Small intestine (tissue), 7 donors: ENCODE data around the gene FXYD5. TPM values are rescaled to one million over a fixed set of nuclear protein-coding genes. Genes with fewer than 3 reads are reported as not detected.
"Not testable (repeated sequence)": the region's sequence is repeated elsewhere in the genome, so short reads cannot be mapped to it uniquely, and the experiment has no call there.

Source experiments
- DNase-seq, 2 donors: peaks; one replicate each; pipeline versions ENCODE4 v3.0.0 to v3.0.0-alpha.2; 2013
- FAIRE-seq: peaks from 2 replicates; lab custom pipeline; 2012; peaks lifted over from hg19 to GRCh38; lab: Jason Lieb, UNC
- H3K27ac ChIP-seq, 3 donors: one replicate each; pipeline ENCODE4 v1.5.1; 2013; ENCODE audit warnings: low read length in 2 of 3, mild to moderate bottlenecking in 2 of 3, control low read depth in 1 of 3, inconsistent platforms in 1 of 3, low read depth in 1 of 3, moderate library complexity in 1 of 3
- H3K27me3 ChIP-seq, 3 donors: one replicate each; pipeline ENCODE4 v1.6.1; 2013; ENCODE audit warnings: low read length in 3 of 3, inconsistent platforms in 1 of 3; ENCODE audit not compliant: control insufficient read depth in 3 of 3, insufficient read depth in 3 of 3
- H3K36me3 ChIP-seq, 3 donors: one replicate each; pipeline ENCODE4 v1.6.1; 2013; ENCODE audit warnings: low read length in 3 of 3, inconsistent platforms in 1 of 3, low read depth in 1 of 3, mild to moderate bottlenecking in 1 of 3, moderate library complexity in 1 of 3; ENCODE audit not compliant: control insufficient read depth in 3 of 3, insufficient read depth in 2 of 3
- H3K4me1 ChIP-seq, 3 donors: one replicate each; pipeline ENCODE4 v1.6.1; 2013; ENCODE audit warnings: low read length in 2 of 3, inconsistent platforms in 1 of 3, low read depth in 1 of 3, mild to moderate bottlenecking in 1 of 3, moderate library complexity in 1 of 3; ENCODE audit not compliant: control insufficient read depth in 3 of 3, insufficient read depth in 2 of 3
- H3K4me3 ChIP-seq, 3 donors: one replicate each; pipeline ENCODE4 v1.5.1; 2013; ENCODE audit warnings: low read length in 3 of 3, control low read depth in 1 of 3, inconsistent platforms in 1 of 3, low read depth in 1 of 3, mild to moderate bottlenecking in 1 of 3, moderate library complexity in 1 of 3
- H3K9me3 ChIP-seq, 2 donors: one replicate each; pipeline ENCODE4 v1.6.1; 2013; ENCODE audit warnings: low read depth in 1 of 2, low read length in 1 of 2; ENCODE audit not compliant: control insufficient read depth in 2 of 2, insufficient read depth in 1 of 2
- WGBS, 3 donors: extraction: QIAGEN DNeasy Blood & Tissue Kit; methylation state at CpG; one replicate each; pipeline ENCODE4 v1.1.7; 2013; 5-methylcytosine and 5-hydroxymethylcytosine counted together
- polyA plus RNA-seq, 4 donors: library from polyadenylated mRNA; stranded (reverse) in 3 of 4; unstranded in 1 of 4; fragments of 200-250 nt in 3 of 4; fragments of 120-200 nt in 1 of 4; gene quantifications; one replicate each; pipeline versions ENCODE4 v1.2.1 to v1.2.3, GENCODE V29; 2013
- donor health status: healthy with polysubstance abuse.
- donor health status: control.
- donor health status: control.
- donor health status: Bipolar disorder and iron deficiency.
- donor health status: healthy.

FXYD5 gene
- polyA plus RNA-seq, 4 donors, result 3.4 to 60.5 (median 30.2) TPM

DNA sequence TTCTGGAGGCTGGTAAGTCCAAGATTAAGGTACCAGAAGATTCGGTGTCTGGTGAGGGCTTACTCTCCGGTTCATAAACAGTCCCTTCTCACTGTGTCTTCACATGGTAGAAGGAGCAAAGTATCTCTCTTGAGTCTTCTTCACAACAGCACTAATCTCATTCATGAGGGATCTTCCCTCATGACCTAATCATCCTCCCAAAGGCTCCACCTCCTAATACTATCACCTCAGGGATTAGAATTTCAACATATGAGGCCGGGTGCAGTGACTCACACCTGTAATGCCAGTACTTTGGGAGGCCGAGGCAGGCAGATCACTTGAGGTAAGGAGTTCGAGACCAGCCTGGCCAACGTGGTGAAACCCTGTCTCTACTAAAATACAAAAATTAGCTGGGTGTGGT is 42.3 kb downstream of the FXYD5 start:
- not testable (repeated sequence) for FAIRE-seq
- DNase-seq, result peak in 1 of 2 donors; percentile 65

DNA sequence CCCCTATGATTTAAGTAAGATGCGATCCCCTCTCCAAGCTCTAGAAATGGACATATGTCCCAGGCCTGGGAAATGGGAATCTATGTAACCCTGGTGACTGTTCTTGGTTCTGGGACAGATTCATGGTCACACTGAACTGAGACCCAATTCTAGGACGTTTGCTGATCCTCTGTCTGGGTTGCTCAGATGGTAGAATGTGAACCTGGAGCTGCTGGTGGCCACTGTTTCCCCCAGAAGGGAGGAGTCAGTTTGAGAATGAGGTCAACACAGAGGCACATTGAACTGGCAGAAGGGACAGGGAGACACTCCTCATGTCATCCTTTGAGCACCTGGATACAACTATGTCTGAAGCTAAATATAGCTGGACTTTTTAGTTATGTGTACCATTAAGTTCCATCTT is 44.9 kb downstream of the FXYD5 start:
- DNase-seq (no peak), FAIRE-seq (no peak)
- no peaks in the 10 kb centered on the region for H3K36me3 ChIP-seq
- H3K9me3 ChIP-seq, result no peaks in the 10 kb centered on the region
- H3K4me1 ChIP-seq, result peaks cover 0 to 6% (median 0%) of the 10 kb centered on the region in 3 donors
- H3K27ac ChIP-seq, result no peak overlapping the region
- 56 to 63% (median 59%) methylated on average over 2 of the region's 2 CpGs for WGBS, 3 donors
- no peak overlapping the region for H3K4me3 ChIP-seq
- no peaks in the 10 kb centered on the region for H3K27me3 ChIP-seq

More for the DNA sequence above, 42.3 kb downstream of the FXYD5 start:
- WGBS, 3 donors, result 68 to 77% (median 73%) methylated on average over 6 of the region's 6 CpGs
- H3K4me1 ChIP-seq, H3K36me3 ChIP-seq, H3K4me3 ChIP-seq, H3K27me3 ChIP-seq, H3K9me3 ChIP-seq: not testable (repeated sequence)
- H3K27ac ChIP-seq, result peak overlapping the region in 1 of 3 donors; percentile 51

DNA sequence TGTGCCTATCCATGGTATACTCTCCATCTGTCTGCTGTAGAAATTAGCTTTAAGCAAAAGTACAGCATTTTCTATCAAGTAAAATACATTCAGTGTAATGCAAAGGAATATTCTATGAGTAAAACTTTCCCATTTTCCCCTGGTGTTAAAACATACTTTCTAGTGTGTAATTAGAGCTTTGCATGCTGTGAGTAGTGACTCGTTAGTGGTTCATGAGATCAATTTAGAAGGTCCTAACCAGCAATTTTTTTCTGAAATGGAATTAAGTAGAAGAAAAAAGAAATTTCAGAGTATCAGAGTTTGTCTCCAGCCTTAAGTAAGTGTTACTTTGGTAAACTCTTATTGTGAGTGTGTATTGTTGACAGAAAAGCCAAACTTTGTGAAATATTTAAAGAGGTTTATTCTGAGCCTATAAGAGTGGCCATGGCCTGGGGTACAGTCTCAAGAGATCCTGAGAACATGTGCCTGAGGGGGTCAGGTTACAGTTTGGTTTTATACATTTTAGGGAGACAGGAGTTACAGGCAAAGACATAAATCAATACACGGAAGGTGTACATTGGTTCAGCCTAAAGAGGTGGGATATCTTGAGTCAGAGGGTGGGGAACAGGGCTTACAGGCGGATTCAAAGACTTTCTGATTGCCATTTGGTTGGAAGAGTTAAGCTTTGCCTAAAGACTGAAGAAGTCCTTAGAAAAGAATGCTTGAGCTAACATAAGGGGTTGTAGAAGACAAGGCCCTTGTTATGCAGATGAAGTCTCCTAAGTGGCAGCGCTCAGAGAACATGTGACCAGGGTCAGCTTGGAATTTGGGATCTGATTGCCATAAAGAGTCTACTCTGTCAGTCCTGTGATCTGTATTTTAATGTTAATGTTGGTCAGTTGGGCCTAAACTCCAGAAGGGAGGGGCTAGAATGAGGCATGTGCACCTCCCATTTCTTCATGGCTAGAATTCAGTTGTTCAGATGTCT is 48.5 kb downstream of the FXYD5 start:
- peaks cover 0 to under 1% of the 10 kb centered on the region in 2 donors for H3K9me3 ChIP-seq
- no peak for FAIRE-seq
- H3K27me3 ChIP-seq, result no peaks in the 10 kb centered on the region

DNA sequence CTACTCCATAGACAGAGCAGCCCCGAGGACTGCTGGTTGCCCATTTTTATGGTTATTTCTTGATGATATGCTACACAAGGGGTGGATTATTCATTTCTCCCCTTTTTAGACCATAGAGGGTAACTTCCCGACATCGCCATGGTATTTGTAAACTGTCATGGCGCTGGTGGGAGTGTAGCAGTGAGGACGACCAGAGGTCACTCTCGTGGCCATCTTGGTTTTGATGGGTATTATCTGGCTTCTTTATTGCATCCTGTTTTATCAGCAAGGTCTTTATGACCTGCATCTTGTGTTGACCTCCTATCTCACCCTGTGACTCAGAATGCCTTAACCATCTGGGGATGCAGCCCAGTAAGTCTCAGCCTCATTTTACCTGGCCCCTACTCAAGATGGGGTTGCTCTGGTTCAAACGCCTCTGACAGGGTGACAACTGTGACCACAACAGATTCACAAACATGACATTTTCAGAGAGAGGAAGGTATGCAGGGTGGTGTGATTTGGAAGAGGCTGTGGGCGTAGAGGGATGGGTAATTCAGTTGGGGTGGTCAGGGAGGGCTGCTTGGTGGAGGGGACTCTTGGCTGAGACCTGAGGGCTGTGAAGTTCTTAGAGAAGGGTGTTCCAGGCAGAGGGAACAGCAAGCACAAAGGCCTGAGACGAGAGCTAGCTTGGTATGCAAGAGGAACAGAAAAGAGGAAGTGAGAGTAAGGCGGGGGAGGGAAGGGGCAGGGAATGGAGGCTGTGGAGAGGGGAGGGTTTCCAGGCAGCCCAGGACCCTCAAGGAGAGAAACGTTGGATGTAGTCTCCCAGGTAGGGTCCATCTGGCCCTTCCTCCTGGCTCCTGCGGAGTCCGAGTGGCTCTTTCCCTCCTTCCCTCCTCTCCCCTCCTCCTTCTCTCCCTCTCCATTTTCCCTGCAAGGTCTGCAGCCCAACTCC is 50.5 kb downstream of the FXYD5 start:
- no peak for DNase-seq
- FAIRE-seq, result no peak
- Histone ChIP-seq H3K4me1 (peaks cover 0 to 3% (median 0%) of the 10 kb centered on the region in 3 donors), H3K27ac (peak overlapping the region in 1 of 3 donors; percentile 52), H3K36me3 (no peaks in the 10 kb centered on the region), H3K9me3 (peaks cover 0 to 4% of the 10 kb centered on the region in 2 donors), H3K4me3 (no peak overlapping the region), H3K27me3 (no peaks in the 10 kb centered on the region)
- WGBS, 3 donors, result 67 to 80% (median 69%) methylated on average over 11 to 13 of the region's 13 CpGs

More for the DNA sequence above, 48.5 kb downstream of the FXYD5 start:
- 85 to 92% (median 92%) methylated on average over 4 of the region's 4 CpGs for WGBS, 3 donors
- Histone ChIP-seq H3K36me3 (no peaks in the 10 kb centered on the region), H3K27ac (no peak overlapping the region), H3K4me1 (peaks cover 0 to 3% (median 0%) of the 10 kb centered on the region in 3 donors), H3K4me3 (no peak overlapping the region)
- no peak for DNase-seq

DNA sequence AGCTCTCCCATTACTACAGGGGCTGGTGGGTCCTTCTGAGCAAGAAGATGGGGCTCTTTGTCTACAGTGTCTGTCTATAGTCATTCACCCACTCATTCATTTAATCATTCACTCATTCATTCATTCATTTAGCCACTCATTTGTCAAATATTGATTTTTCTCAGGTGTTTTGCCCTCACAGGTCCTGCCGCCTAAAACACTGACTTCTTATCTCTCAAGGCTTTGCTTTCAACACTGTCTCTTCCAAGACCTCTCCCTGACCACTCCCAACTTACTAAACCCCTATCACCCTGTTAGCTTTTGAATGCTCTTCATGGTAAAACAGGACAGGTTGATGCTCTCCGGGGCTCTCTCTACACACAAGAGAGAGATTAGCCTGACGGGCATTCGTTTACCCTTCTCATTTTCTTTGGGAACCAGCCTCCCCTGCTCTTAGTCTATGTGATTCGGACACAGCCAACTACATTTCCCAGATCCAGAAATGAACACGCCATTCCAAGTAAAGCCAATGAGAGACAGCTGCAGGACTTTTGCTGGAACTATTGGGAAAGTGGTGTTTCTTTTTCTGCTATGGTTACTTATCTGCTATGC is 51.3 kb downstream of the FXYD5 start:
- Histone ChIP-seq H3K4me3 (no peak overlapping the region), H3K4me1 (peaks cover 0 to 3% (median 0%) of the 10 kb centered on the region in 3 donors), H3K27me3 (no peaks in the 10 kb centered on the region), H3K27ac (peak overlapping the region in 1 of 3 donors; percentile 39), H3K36me3 (no peaks in the 10 kb centered on the region), H3K9me3 (peaks cover 0 to 4% of the 10 kb centered on the region in 2 donors)
- DNase-seq (no peak), FAIRE-seq (no peak)
- WGBS, 3 donors, result 50 to 65% (median 64%) methylated on average over 6 of the region's 6 CpGs

DNA sequence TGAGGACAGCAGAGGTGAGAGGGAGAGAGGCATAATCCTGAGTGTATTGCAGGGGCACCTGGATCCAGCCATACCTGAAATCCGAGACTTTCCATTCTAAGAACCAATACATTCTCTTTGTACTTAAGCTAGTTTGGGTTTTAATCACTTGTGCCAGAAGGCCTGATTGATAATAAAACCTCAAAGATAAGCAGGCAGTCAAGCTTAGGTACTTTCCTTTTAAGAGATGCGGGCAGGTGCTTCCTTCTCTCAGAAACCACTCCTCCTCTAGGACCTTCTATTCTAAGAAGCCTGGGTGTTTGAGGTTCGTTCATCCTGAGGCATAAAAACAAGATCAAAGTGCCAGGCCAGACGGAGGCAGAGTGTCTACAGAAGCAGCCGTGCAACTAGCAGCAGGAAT is 51.8 kb downstream of the FXYD5 start:
- DNase-seq (peak in 1 of 2 donors; percentile 57), FAIRE-seq (no peak)
- Histone ChIP-seq H3K4me1 (peaks cover 0 to 3% (median 0%) of the 10 kb centered on the region in 3 donors), H3K27ac (peak overlapping the region in 2 of 3 donors; percentile 53 to 90), H3K4me3 (no peak overlapping the region), H3K36me3 (no peaks in the 10 kb centered on the region), H3K9me3 (peaks cover 0 to 4% of the 10 kb centered on the region in 2 donors), H3K27me3 (no peaks in the 10 kb centered on the region)
- WGBS, 3 donors, result 7 to 36% (median 10%) methylated on average over 5 of the region's 5 CpGs

DNA sequence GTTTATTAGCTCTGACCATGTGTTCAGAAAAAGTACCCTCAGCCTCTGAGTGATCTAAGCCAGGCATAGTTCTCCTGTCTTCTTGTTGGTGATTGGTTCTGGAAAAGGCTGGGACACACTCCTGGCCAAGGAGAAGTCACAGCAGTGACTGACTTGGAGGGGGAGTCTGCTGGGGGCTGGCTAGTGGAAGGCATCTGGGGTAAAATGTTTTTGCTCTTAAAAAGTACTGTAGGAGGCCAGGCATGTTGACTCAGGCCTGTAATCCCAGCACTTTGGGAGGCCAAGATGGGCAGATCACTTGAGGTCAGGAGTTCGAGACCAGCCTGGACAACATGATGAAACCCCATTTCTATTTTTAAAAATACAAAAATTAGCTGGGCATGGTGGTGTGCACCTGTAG is 52.3 kb downstream of the FXYD5 start:
- H3K9me3 ChIP-seq, result peaks cover 0 to 4% of the 10 kb centered on the region in 2 donors
- no peak for FAIRE-seq
- H3K4me1 ChIP-seq, result peaks cover 0 to 3% (median 0%) of the 10 kb centered on the region in 3 donors
- H3K27me3 ChIP-seq, result no peaks in the 10 kb centered on the region
- DNase-seq, result no peak
- H3K36me3 ChIP-seq, result no peaks in the 10 kb centered on the region
- no peak overlapping the region for H3K4me3 ChIP-seq
- 76 to 90% (median 89%) methylated on average over 1 of the region's 1 CpG for WGBS, 3 donors
- H3K27ac ChIP-seq, result peak overlapping the region in 2 of 3 donors; percentile 53 to 90
